ENCODE measurements around the gene VAV2.

The VAV2 gene

DNA sequence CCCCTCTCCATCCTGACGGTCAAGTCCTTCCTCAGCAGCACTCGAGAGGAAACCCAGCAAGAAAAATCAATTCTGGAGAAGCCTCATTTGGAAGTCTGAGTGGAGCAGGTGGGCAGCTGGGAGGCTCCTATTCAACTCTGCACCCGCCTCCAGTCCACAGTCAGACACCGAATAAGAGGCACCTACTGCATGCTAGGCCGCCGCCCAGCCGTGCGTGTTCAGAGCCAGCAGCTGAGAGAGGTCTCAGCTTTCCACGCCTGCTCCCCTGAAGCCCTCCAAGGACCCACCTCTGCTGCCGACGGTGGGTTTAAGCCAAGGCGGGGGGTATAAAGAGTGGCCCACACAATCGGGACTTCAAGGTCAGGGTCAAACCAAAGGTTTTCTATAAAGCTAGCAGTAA lies 41.9 kb downstream of the VAV2 start:
- no peak for DNase-seq

DNA sequence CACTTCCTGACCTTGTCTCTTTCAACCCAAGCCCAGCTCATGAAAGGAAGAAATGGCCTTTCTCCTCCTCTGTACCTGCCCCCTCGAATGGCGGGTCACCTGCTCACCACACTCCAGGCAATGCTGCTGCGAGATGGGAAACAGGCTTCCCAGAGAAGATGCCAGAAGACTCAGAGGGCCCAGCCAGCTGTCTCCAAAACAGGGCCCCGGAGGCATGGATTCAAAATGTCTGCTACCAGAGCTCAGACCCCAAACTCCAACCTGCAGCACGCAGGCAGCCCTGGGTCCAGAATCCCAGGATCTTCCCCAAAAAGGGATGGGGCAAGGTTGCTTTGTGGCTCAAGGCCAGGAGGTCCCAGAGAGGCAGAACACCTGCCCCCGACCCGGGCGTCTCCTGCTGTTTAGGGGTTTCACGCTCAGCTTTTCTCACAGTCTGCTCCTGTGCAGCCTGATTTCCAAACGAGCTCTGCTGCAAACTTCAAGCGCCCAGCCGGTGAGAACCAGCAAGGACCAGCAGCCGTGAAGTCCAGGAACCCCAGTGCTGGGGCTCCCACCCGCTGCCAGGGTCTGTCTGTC lies 42.5 kb downstream of the VAV2 start:
- no peak for DNase-seq

DNA sequence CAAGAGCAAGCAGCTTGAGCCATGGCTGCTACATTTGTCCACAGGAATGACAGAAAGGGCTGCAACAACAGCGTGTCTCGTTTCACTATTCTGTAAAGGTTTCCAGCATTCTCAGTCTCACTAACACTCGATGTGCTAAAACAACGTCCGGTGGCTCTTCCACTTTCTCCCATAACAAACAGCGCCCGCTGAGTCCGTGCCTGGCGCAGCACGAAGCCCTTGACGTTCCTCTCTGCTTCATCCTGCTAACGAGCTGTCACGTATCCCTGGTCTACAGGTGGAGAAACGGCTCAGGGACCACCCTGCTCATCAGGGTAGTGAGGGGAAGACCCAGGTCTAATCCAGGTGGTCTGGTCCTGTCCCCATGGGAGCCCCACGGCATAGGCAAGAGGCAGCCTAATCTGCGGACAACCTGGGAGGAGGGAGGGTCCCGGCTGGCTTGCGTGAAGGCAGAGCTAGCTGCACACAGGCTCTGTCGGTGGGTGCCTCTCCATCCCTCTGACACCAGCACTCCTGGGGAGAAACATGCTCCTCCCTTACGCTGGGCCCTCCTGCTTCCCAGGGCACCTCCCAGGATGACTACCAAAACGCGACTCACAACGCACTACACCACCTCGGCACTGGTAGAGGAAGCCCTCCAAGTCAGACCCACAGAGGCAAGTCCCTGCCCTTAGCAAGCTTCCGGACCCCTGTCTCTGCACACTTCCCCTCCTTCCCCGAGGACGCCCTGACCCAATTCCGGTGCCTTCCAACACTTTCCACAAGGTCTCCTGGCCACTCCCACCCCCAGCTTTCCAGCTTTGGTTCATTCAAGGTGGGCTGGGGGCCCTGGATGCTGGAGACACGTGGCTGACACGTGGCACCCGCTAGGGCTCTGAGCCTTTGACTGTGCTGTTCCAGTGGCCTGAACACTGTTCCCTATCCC lies 43.3 kb downstream of the VAV2 start:
- no peak for DNase-seq

DNA sequence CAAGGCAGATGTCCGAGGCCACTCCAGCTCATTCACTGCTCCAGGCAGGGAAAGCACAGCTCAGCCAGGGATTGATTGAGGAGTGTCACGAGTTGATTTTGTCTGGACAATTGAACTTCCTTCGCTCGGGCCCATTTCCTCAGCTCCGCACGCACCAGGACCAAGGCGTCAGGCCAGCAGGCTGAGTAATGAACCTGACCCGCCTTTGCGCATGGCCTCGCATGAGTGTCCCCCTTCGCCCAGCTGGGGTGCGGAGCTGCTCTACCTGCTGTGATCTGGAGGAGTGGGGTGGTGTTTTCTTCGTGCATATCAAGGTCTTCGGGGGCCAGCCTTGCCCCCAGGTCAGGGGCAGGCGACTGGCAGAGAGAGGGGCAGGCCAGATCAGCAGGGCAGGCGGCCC lies 44.0 kb downstream of the VAV2 start:
- no peak for DNase-seq

DNA sequence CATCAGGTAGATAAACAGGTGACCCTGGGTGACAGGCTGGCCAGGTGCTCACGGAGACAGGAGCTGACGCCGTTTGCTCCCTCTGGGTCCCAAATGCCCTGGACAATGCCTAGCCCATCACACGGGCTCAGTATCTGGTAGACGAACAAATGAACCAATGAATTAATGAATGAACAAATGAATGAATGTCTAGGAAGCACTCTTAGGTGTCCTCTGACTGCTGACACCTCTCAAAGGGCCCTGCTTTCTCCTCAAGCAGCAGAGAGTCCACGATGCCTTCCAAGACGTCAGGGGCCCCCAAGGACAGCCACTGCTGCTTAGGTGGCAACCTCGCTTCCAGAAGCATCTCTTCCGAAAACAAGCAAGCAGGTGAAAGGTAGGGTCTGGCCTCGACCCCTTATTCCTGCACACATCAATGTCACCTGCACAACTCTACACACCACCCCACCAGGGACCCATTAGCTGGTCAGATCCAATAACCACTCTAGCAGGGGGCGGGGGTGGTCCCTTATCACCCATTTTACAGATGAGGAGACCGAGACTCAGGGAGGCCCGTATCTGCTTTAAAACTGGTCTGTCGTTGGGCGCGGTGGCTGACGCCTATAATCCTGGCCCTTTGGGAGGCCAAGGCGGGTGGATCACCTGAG lies 45.2 kb downstream of the VAV2 start:
- no peak for DNase-seq

DNA sequence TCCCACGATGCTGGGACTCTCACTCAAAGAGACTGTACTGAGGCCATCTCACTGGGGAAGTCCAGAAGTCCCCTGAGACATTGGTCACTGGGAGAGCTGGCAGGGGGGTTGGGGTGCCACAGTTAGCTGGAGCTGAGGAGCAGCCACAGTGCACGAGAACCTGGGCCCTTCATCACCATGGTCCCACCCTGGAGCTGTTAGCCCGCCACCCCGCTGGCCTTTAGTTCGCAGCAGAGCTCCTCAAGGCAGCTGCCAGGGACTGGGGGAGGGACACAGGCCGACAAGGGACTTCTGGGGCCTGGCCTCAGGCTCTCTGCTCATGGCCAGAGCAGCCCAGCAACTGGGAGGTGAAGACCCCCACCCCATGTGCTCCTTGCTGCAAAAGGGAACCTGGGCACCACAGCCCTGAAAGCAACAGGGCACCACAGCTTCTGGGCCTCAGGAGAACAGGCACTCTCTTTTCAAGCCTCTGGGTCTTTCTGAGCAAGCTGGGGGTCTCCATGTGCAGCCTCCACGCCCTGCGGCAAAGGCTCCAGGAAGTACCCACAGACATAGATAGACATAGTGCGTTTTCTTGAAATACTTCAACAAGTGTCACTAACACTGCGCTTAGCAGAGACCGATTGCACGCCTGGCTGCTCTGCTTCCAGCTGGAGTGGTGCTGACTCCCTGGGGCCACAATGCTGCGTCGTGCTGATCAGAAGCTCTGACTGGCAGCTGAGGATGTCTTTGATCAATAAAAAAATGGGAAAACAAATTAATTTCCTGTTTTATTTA lies 46.0 kb downstream of the VAV2 start:
- no peak for DNase-seq

DNA sequence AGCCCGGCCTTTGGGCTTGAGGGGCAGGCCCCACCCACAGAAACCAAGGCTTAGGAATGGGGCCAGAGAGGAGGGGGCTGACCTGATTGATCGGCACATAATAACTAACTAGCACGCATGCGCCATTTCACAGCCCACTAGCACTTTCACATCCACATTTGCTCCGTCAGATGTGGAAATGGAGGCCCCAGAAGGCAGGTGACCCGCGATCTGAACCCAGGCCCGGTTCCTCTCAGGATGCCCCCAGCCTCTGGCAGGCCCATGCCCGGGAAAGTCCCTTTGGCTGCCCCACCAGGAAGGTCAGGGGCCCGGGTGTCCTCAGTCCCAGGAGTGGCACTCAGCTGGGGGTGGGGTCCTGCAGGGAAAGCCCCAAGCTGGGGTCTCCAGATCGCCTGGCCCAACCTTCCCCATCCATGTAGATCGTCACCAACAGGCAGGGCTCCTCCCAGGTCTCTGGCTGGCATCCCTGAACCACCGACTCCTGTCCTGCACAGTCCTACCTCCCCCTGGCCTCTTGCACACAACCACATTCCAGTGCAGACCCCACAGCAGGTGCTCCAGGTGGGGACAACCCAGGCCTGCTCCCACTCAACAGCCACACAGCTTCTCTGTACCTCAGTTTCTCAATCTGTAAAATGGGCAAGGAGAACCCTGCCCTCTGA lies 46.7 kb downstream of the VAV2 start:
- DNase-seq = no peak

DNA sequence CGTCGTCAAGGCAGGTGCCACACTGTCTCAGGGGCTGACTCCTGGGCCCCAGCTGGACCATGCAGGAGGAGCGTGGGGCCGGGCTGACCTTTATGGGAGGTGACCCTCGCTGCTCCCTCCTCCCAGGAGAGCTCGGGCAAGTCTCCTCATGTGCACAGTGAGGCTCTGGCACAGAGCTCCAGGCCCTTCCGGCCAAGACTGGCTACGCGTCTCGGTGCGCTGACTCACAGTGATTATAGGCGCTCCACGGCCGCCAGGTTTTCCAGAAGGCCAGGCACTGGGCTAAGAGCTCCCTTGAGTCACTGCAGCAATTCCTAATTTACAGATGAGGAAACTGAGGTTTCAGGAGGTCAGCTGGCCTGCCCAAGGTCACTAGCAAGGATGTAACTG lies 47.4 kb downstream of the VAV2 start:
- DNase-seq = peak; percentile 19

DNA sequence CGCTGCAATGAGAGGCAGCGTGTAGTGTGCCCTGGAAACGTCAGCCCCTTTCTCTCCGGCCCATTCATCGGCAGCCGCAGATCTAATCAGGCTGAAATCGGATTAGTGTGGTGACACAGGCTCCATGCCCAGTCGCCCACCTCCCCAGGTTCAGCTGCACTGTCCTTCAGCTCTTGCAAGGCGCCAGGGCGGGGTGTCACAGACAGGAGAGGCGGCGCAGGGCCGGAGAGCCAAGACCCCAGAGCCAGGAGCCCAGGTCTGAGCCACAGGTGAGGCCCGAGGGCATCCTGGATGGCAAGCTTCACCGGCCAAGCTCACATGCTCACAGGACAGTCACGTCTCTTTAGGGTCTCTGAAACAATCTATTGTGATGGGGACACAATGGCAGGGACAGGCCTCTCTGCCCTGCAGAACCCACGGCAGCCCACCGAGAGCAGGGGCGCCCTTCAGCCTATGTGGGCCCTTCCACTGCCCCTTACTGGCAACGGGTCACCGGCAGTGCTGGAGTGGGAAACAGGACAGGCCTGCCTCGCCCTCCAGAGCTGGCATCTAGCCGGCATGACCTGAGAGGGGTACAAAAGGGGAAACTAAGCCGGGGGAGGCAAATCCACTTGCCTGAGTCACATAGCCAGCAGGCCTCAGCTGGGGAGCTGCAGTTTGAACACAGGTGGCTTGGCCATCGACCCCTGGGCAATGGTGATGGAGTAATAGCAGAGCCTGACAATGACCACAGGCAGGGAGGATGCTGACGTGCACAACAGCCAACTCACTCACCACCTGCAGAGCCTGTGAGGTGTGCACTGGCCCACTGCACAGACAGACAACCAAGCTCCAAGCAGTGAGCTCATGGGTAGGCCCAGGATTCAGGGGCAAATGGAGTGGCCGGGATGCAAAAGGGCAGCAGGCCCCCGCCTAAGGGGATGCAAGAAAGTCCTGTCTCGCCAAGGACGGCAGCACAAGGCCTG lies 48.1 kb downstream of the VAV2 start:
- no peak for DNase-seq

DNA sequence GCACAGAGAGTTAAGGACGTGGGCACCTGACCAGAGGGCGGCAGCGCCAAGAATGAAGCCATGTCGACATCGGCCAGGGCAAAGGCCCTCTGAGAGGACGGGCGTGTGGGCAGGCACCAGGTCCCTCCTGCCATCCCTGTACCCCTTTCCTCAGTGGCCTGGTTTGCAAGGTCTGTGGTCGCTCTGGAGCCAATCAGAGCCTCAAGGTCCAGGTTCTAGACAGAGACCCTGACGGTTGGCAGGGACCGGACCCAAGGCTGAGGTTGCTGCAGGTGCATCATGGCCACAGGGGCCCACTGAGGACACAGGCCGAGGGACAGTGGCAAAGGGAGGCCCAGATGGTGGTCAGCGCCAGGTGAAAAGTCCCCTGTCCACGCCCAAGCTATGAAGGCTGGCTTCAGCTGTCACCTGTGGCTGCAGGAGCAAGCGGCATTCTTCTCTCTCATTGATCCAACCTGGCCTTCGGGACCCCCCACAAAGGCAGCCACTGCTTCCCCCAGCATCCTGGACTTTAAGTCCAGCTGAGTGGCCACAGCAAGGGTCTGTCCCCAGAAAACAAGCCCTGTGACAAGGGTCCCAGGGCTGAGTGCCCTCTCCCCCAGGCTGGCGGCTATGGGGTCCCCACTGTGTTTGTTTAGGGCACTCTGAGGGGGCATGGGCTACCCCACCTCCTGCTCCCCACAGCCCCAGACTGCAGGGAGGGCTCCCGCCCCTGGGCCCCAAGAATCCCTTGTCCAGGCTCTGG lies 48.9 kb downstream of the VAV2 start:
- DNase-seq = no peak

DNA sequence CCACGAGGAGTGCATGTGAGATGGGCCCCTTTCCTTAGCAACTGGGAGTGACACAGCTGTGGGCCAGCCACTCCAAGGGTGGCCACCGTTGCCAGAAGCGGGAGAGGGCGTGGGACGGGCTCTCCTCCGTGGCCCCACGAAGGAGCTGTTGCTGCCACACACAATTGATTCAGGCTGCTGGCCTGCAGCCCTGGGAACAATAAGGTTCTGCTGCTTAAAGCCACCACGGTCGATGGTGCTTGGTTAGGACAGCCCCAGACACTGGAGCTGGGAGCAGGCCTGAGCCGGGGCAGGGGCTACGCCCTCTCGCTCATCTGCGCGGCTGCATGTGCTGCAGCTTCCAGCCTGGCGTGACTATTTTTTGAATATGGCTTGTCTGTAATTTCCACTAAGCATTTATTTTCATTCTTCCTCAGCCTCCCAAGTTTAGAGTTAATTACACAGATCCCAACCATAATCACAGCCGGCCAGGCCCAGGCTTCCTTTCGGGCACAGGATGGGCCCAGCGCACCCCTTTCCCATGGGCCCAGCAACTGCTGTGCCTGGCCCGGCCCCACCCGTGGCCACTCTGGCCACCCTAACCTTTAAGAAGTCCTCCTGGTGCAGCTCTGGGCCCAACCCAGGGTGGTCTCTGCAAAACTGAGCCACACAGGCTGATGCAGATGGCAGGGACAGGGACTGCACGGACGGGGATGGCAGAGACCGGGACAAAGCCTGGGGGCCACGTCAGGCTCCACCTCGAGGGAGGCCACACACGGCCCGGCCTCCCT lies 49.7 kb downstream of the VAV2 start:
- no peak for DNase-seq

DNA sequence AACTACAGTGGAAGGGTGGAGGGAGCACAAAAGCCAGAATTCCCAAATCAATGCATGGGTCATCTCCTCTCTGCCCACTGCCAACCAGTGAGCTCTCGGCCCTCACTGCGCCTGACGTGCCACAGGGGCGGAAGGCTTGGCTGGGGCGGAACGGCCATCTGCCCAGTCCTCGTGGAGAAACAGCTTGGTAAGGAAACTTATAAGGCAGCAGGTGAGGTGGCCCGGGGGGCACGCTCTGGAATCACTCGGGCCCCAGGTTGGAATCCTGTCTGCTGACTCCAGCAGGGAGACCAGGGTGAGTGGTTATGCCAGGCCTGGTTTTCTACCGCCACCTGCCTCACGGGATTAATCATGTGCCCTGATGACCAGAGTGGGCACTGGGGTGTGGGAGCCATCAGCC lies 52.3 kb downstream of the VAV2 start:
- no peak for DNase-seq

DNA sequence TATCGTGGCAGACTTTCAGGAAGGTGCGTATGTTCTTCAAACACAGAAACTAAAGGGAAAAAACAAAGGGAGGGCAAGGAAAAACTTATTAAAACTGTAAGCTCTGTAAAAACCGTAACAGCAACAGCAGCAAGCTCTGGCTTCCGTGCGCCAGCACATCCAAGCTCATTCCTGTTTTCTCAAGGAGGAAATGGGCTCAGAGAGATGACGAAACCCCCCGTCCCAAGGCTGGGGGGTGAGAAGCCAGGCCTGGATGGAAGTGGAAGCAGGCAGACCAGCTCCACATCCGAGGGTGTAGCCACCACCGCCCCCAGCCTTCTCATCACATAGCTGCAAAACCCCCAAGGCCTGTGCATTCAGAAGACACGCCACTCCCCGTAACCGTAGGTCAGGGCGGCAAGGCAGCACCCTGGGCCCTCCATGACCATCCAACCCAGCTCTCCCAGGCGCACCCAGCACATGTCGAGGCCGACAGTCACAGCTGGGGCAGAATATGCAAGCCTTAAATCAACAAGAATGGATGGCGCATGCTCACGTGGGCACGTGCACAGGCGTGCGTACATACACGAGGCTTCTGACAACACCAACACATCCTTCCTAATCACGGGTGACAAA lies 52.8 kb downstream of the VAV2 start:
- peak; percentile 13 for DNase-seq

DNA sequence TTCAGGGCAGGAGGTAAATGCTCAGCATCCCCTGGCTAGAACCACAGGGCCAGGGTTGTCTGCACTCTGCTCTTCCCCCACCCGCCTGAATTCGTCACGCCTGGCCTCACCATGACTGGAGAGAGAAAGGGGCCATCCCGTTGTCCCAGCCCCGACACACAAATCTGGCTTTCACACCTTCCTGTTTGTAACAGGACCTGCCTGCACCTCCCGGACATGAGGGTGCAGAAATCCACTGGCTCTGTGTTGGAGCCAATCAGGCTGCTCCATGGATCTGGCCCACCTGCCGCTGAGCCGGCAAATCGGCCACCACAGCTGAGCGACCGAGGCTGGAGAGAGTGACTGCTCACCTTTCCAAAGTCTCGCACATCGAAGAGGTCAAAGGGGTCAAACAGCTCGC lies 53.4 kb downstream of the VAV2 start:
- no peak for DNase-seq

DNA sequence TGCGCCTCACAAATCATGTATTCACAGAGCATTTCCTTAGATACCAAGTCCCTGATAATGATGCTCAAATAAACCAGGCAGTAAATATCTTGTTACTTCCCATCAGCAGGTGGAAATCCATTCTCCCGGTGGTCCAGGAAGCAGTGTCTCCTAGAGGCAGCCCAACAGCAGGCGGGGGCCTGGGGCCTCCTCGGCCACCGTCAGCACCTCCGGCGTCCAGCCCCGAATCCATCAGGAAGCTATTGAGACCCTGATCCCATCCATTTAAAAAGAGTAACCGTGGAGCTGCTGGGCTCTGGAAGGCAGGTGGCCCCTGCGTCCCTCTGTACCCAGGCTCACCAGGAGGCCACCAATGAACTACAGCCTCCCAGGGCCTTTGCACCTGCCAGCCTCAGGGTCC lies 54.0 kb downstream of the VAV2 start:
- DNase-seq = no peak

DNA sequence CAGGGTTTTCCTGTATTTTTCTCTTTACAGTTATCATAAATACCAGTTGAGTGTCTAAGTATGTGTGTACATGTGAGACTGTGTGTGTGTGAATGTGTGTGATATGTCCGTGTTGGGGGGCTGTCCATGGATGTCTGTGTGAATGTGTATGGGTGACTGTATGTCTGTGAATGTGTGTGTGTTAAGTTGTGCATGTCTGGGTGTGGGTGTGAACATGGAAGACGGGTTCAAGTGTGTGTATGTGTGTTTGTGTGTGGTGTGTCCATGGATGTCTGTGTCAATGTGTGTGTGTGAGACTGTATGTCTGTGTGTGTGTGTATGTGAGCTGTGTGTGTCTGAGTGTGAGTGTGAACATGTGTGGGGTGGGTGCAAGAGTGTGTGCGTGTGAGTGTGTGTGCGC lies 55.0 kb downstream of the VAV2 start:
- no peak for DNase-seq

DNA sequence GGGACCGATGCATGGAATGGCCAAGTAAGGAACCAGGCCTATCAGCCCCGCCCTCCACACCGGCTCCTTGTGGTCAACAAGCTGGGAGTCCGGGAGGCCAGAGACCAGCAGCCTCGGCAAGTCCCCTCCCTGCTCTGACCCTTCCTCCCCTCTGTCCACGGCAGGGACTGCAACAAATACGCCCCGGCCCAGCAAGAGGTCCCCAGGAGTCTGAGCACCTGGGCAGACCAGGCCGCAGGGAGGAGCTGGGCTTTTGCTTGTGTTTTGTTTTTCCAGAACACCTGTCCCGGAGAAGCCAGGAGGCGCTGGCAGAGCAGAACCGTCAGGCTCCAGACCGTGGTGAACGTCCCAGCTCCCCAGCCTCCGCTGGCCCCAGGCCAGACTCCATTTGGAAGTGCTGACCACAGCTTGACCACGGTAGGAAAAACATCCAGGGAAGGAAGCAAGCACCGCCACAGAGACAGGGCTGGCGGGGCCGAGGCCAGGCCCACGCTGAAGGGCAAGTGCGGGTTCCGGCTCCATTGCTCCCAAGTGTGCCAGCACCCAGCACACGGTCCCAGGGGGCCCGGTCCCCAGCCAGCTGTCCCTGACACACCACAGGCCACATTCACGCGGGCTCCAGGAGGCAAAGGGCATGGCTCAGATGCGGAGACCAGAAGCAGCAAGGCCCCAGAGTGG lies 56.7 kb downstream of the VAV2 start:
- peak; percentile 53 for DNase-seq

DNA sequence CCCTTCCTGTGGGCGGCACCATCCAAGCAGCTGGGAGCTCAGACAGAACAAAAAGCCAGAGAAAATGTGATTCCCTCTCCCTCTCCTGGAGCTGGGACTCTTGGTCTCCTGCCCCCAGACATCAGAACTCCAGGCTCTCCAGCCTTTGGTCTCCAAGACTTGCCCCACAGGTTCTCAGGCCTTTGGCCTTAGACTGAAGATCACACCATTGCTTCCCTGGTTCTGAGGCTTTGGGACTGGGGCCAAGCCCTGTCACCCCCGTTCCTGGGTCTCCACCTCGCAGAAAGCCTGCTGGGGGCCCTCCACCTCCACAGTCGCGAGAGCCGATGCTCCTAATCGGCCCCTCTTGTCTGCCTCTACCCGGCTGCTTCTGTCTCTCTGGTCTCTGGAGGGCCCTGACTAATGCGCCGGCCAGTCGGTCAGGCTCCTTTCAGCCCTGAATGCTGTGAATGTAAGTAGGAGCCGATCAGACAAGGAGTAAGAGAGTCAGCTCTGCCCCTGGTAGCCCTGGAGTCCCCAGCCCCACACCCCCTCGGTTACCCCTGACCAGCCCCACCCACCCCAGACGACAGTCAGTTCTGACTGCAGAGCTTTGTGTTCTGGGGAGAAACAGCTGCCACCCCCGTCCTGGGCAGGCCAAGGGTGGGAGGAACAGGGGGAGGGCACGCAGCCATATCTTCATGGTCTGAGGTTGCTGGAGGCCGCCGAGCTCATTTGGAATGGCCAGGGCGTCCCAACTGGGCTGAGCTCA lies 57.5 kb downstream of the VAV2 start:
- no peak for DNase-seq

Data from fibroblast of skin of abdomen (primary cell).